Lung (tissue), 12 donors: ENCODE measurements around the gene ZNF724. TPM values are rescaled to one million over a fixed set of nuclear protein-coding genes. Genes with fewer than 3 reads are reported as not detected.

Source experiments
- ATAC-seq: fragments of 200-7000 bp; cut with Tn5 transposase; one replicate; pipeline ENCODE4 v1.9.1; 2020; ENCODE audit warnings: moderate number of reproducible peaks; ENCODE audit not compliant: insufficient read depth, low FRiP score
- DNase-seq, 3 donors: peaks; one replicate each; pipeline ENCODE4 v3.0.0-alpha.2; 2013 to 2017
- H3K27ac ChIP-seq, 2 donors: one replicate each; pipeline ENCODE4 v1.5.1; 2013; ENCODE audit warnings: mild to moderate bottlenecking in 2 of 2, moderate library complexity in 2 of 2, control low read depth in 1 of 2, inconsistent platforms in 1 of 2, low read depth in 1 of 2, low read length in 1 of 2
- H3K27me3 ChIP-seq, 3 donors: one replicate each; pipeline ENCODE4 v1.5.1; 2013; ENCODE audit warnings: low read length in 2 of 3; ENCODE audit not compliant: control insufficient read depth in 3 of 3, insufficient read depth in 3 of 3
- H3K36me3 ChIP-seq, 4 donors: one replicate each; pipeline ENCODE4 v1.5.1; 2013; ENCODE audit warnings: low read length in 4 of 4, mild to moderate bottlenecking in 1 of 4, moderate library complexity in 1 of 4; ENCODE audit not compliant: control insufficient read depth in 4 of 4, insufficient read depth in 4 of 4
- H3K4me1 ChIP-seq, 5 donors: one replicate each; pipeline ENCODE4 v1.5.1; 2013; ENCODE audit warnings: low read length in 5 of 5, mild to moderate bottlenecking in 2 of 5, moderate library complexity in 1 of 5; ENCODE audit not compliant: control insufficient read depth in 5 of 5, insufficient read depth in 5 of 5
- H3K4me3 ChIP-seq: one replicate; pipeline ENCODE4 v1.5.1; 2013; ENCODE audit warnings: mild to moderate bottlenecking, control low read depth, moderate library complexity
- H3K9ac ChIP-seq, 2 donors: one replicate each; pipeline ENCODE4 v1.5.1; 2013; ENCODE audit warnings: low read length in 2 of 2, control low read depth in 1 of 2; ENCODE audit not compliant: insufficient read depth in 1 of 2
- H3K9me3 ChIP-seq, 4 donors: one replicate each; pipeline ENCODE4 v1.5.1; 2013; ENCODE audit warnings: low read length in 3 of 4, mild to moderate bottlenecking in 1 of 4, moderate library complexity in 1 of 4; ENCODE audit not compliant: control insufficient read depth in 4 of 4, insufficient read depth in 3 of 4
- CTCF ChIP-seq: IDR thresholded peaks from 2 replicates; pipeline ENCODE4 v1.5.1; 2012; ENCODE audit warnings: mild to moderate bottlenecking; ENCODE audit errors: control extremely low read depth, extremely low read depth
- WGBS, 2 donors: extraction: QIAGEN DNeasy Blood & Tissue Kit; methylation state at CpG; one replicate each; pipeline ENCODE4 v1.1.7; 2013; 5-methylcytosine and 5-hydroxymethylcytosine counted together
- polyA plus RNA-seq, 2 donors: library from polyadenylated mRNA; stranded (reverse); fragments of 200-250 nt; gene quantifications; one replicate each; pipeline ENCODE4 v1.2.1, GENCODE V29; 2013
- total RNA-seq, 2 donors: library from RNA; depleted of rRNA in 1 of 2; stranded (reverse); fragments of >200 nt in 1 of 2; gene quantifications; one replicate each; pipeline ENCODE4 v1.2.1, GENCODE V29; 2014 to 2021
- donor health status: control.
- donor health status: control.
- donor health status: Bipolar disorder and iron deficiency.
- donor health status: healthy.
- donor health status: DM: yes; HTN: yes; CAD: no.

Gene ZNF724
- total and polyA plus RNA-seq, 4 donors: 0.37 to 5.3 (median 2.1) TPM

DNA sequence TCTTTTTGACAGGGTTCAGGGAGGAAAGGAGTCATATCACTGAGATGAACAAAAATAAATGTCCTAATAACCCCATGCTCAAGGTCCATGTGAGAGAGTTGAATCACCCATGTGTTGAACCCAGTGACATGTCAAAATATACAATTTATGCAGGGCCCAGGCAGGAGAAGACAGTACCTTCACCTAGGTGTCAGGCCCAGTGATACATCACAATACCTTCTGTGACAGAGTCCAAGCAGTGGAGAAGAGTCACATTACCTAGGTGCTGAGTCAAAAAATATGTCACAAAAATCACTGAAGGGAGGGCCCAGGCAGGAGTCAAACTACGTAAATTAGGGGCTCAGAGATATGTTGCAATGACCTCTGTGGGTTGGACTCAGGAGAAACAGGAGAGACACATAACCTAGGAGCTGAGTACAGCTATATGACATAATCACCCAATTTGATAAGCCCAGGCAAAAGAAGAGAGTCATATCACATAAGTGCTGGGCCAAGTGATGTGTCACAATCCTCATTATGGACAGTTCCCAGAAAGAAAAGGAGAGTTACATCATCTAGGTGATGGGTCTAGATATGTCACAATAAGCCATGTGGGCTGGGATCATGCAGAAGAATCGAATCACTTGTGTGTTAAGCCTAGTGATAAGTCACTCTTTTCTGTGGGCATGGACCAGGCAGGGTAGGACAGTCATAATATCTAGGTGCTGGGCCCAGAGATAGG lies 13.8 kb upstream of the ZNF724 start:
- no peaks in the 10 kb centered on the region for H3K27me3 ChIP-seq
- H3K27ac ChIP-seq: no peak overlapping the region
- H3K4me3 ChIP-seq: no peak overlapping the region
- TF ChIP-seq CTCF: no peak
- ATAC-seq (no peak), DNase-seq (no peak)
- H3K4me1 ChIP-seq: no peaks in the 10 kb centered on the region
- H3K36me3 ChIP-seq: peaks cover 7 to 24% (median 14%) of the 10 kb centered on the region in 4 donors
- no peak overlapping the region for H3K9ac ChIP-seq
- H3K9me3 ChIP-seq: peaks cover 0 to 3% (median 0%) of the 10 kb centered on the region in 4 donors
- WGBS, 2 donors: 62 to 85% methylated on average over 2 of the region's 2 CpGs

- H3K27ac ChIP-seq: no peak overlapping the region
- H3K9ac ChIP-seq: no peak overlapping the region
- WGBS, 2 donors: 47 to 65% methylated on average over 2 of the region's 2 CpGs
- peaks cover 0 to 3% (median 0%) of the 10 kb centered on the region in 4 donors for H3K9me3 ChIP-seq
- H3K27me3 ChIP-seq: no peaks in the 10 kb centered on the region
- no peak overlapping the region for H3K4me3 ChIP-seq
- ATAC-seq (no peak), DNase-seq (no peak)
- no peak for TF ChIP-seq CTCF
- H3K36me3 ChIP-seq: peaks cover 7 to 24% (median 14%) of the 10 kb centered on the region in 4 donors
- H3K4me1 ChIP-seq: no peaks in the 10 kb centered on the region
Observed at GRCh38 chr19:23263396-23263795, 13.2 kb upstream of the ZNF724 start.

DNA sequence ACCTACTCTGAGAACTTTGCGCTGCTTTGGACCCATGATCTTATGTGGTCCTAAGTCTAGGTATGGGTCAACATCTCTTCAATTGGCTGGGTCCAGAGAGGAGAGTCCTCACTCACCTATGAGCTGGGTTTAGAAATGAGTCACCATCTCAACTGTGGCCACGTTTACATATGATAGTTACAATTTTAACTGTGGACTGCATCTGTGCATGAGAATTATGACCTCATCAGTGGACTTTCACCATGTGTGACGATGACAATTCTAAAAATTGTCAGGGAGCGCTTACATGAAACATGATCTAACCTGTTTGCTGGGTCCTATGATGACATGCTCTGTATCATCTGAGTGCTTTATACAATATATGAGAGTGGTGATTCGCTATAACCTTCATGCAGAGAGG lies 12.7 kb upstream of the ZNF724 start:
- no peak for TF ChIP-seq CTCF
- H3K36me3 ChIP-seq: peaks cover 7 to 24% (median 14%) of the 10 kb centered on the region in 4 donors

More for the DNA sequence above, 12.7 kb upstream of the ZNF724 start:
- H3K9ac ChIP-seq: no peak overlapping the region
- peaks cover 0 to 3% (median 0%) of the 10 kb centered on the region in 4 donors for H3K9me3 ChIP-seq
- H3K4me1 ChIP-seq: no peaks in the 10 kb centered on the region
- WGBS, 2 donors: 91 to 92% methylated on average over 5 of the region's 5 CpGs
- no peak overlapping the region for H3K27ac ChIP-seq
- H3K27me3 ChIP-seq: no peaks in the 10 kb centered on the region
- ATAC-seq: no peak
- H3K4me3 ChIP-seq: no peak overlapping the region
- no peak for DNase-seq
